BLaER1 treated with 17β-estradiol and CSF1 and Interleukin-3, amounts not matched to agents 10 nM and 100 nM (cell line): ENCODE data around the gene HEATR5B.

ENCODE experiments used
- H3K27ac ChIP-seq, 11 experiments: shearing (Covaris generic); formaldehyde crosslinking; 2 replicates each; pipeline ENCODE4 v1.8.1; 2022
- H3K27me3 ChIP-seq, 11 experiments: shearing (Covaris generic); formaldehyde crosslinking; 2 replicates each; pipeline ENCODE4 v1.8.1; 2022
- H3K36me3 ChIP-seq, 11 experiments: shearing (Covaris generic); formaldehyde crosslinking; 2 replicates each; pipeline ENCODE4 v1.8.1; 2022
- H3K4me1 ChIP-seq, 10 experiments: shearing (Covaris generic); formaldehyde crosslinking; 2 replicates each; pipeline ENCODE4 v1.8.1; 2022
- H3K4me2 ChIP-seq, 11 experiments: shearing (Covaris generic); formaldehyde crosslinking; 2 replicates each; pipeline ENCODE4 v1.8.1; 2022
- H3K4me3 ChIP-seq, 10 experiments: shearing (Covaris generic); formaldehyde crosslinking; 2 replicates each; pipeline ENCODE4 v1.8.1; 2022
- H3K9ac ChIP-seq, 11 experiments: shearing (Covaris generic); formaldehyde crosslinking; 2 replicates each; pipeline ENCODE4 v1.8.1; 2022
- H3K9me3 ChIP-seq, 11 experiments: shearing (Covaris generic); formaldehyde crosslinking; replicated peaks in 1 of 11; 2 replicates each; pipeline ENCODE4 v1.8.1; 2022
- H4K20me1 ChIP-seq, 11 experiments: shearing (Covaris generic); formaldehyde crosslinking; 2 replicates each; pipeline ENCODE4 v1.8.1; 2022
- Cebpa-rat ChIP-seq, 11 experiments: shearing (Covaris generic); IDR thresholded peaks; 2 replicates each; pipeline ENCODE4 v1.8.1; 2022

Gene HEATR5B

GRCh38 chr2:37105150-37105549, 21.0 kb upstream of the HEATR5B start:
- Histone ChIP-seq H4K20me1 (no peaks in the 10 kb centered on the region), H3K36me3 (peaks cover 66 to 100% (median 86%) of the 10 kb centered on the region in 11 experiments), H3K27ac (no peak overlapping the region), H3K4me2 (no peak overlapping the region), H3K4me3 (no peak overlapping the region), H3K9me3 (no peaks in the 10 kb centered on the region), H3K9ac (no peak overlapping the region), H3K4me1 (no peaks in the 10 kb centered on the region), H3K27me3 (no peaks in the 10 kb centered on the region)
- TF ChIP-seq Cebpa-rat (IDR thresholded peaks at IDR 0.05) = no peak

GRCh38 chr2:37104178-37104577, 20.0 kb upstream of the HEATR5B start:
- H3K4me3 ChIP-seq = no peak overlapping the region
- H3K4me1 ChIP-seq = no peaks in the 10 kb centered on the region
- no peaks in the 10 kb centered on the region for H3K27me3 ChIP-seq
- H3K9ac ChIP-seq = no peak overlapping the region
- no peaks in the 10 kb centered on the region for H3K9me3 ChIP-seq
- H3K27ac ChIP-seq = no peak overlapping the region
- no peak for TF ChIP-seq Cebpa-rat (IDR thresholded peaks at IDR 0.05)
- no peaks in the 10 kb centered on the region for H4K20me1 ChIP-seq
- H3K4me2 ChIP-seq = no peak overlapping the region
- H3K36me3 ChIP-seq = peaks cover 65 to 100% (median 86%) of the 10 kb centered on the region in 11 experiments

GRCh38 chr2:37102588-37102987, 18.4 kb upstream of the HEATR5B start:
- H3K36me3 ChIP-seq = peaks cover 62 to 99% (median 84%) of the 10 kb centered on the region in 11 experiments
- no peak overlapping the region for H3K27ac ChIP-seq
- TF ChIP-seq Cebpa-rat (IDR thresholded peaks at IDR 0.05) = no peak
- H3K4me1 ChIP-seq = no peaks in the 10 kb centered on the region
- H3K4me3 ChIP-seq = no peak overlapping the region
- no peaks in the 10 kb centered on the region for H4K20me1 ChIP-seq
- H3K9ac ChIP-seq = no peak overlapping the region
- no peak overlapping the region for H3K4me2 ChIP-seq
- no peaks in the 10 kb centered on the region for H3K27me3 ChIP-seq
- H3K9me3 ChIP-seq = no peaks in the 10 kb centered on the region

- Histone ChIP-seq H3K9ac (no peak overlapping the region), H4K20me1 (no peaks in the 10 kb centered on the region), H3K36me3 (peaks cover 61 to 99% (median 83%) of the 10 kb centered on the region in 11 experiments), H3K27ac (no peak overlapping the region), H3K9me3 (no peaks in the 10 kb centered on the region), H3K4me1 (peaks cover 0 to 5% (median 0%) of the 10 kb centered on the region in 10 experiments; a peak in 2 of 20 replicates), H3K27me3 (no peaks in the 10 kb centered on the region), H3K4me2 (no peak overlapping the region), H3K4me3 (no peak overlapping the region)
- TF ChIP-seq Cebpa-rat (IDR thresholded peaks at IDR 0.05) = no peak
Measured at GRCh38 chr2:37100054-37100453, 15.9 kb upstream of the HEATR5B start.

- H3K9me3 ChIP-seq = no peaks in the 10 kb centered on the region
- peaks cover 72 to 99% (median 87%) of the 10 kb centered on the region in 11 experiments for H3K36me3 ChIP-seq
- peaks cover 0 to 5% (median 0%) of the 10 kb centered on the region in 10 experiments; a peak in 2 of 20 replicates for H3K4me1 ChIP-seq
- no peaks in the 10 kb centered on the region for H3K27me3 ChIP-seq
- no peak overlapping the region for H3K4me3 ChIP-seq
- H3K27ac ChIP-seq = no peak overlapping the region
- H3K4me2 ChIP-seq = no peak overlapping the region
- TF ChIP-seq Cebpa-rat (IDR thresholded peaks at IDR 0.05) = no peak
- H4K20me1 ChIP-seq = no peaks in the 10 kb centered on the region
- no peak overlapping the region for H3K9ac ChIP-seq
Measured at GRCh38 chr2:37098416-37099118, 14.4 kb upstream of the HEATR5B start.

- no peak for TF ChIP-seq Cebpa-rat (IDR thresholded peaks at IDR 0.05)
- Histone ChIP-seq H3K27me3 (no peaks in the 10 kb centered on the region), H3K27ac (no peak overlapping the region), H3K9ac (no peak overlapping the region), H3K9me3 (no peaks in the 10 kb centered on the region), H3K4me3 (no peak overlapping the region), H3K4me1 (peaks cover 0 to 11% (median 5%) of the 10 kb centered on the region in 10 experiments; a peak in 17 of 20 replicates), H3K4me2 (0 out of 22 replicates have a peak overlapping the region, but pooled peaks of 1 of the 11 experiments have one; percentile 10), H4K20me1 (no peaks in the 10 kb centered on the region; a peak in 1 of 22 replicates), H3K36me3 (peaks cover 76 to 91% (median 87%) of the 10 kb centered on the region in 11 experiments)
Measured at GRCh38 chr2:37096568-37096967, 12.4 kb upstream of the HEATR5B start.

GRCh38 chr2:37091873-37092272, 7.7 kb upstream of the HEATR5B start:
- peaks cover 0 to 3% (median 0%) of the 10 kb centered on the region in 11 experiments; a peak in 2 of 22 replicates for H4K20me1 ChIP-seq
- no peak for TF ChIP-seq Cebpa-rat (IDR thresholded peaks at IDR 0.05)
- peak overlapping the region in 2 of 11 experiments; percentile 8 to 27; a peak in 3 of 22 replicates for H3K27ac ChIP-seq
- H3K27me3 ChIP-seq = no peaks in the 10 kb centered on the region
- H3K4me2 ChIP-seq = peak overlapping the region; percentile 19 to 76 (median 49); a peak in 19 of 22 replicates
- H3K4me1 ChIP-seq = peaks cover 18 to 37% (median 30%) of the 10 kb centered on the region in 10 experiments
- peaks cover 54 to 87% (median 75%) of the 10 kb centered on the region in 11 experiments for H3K36me3 ChIP-seq
- H3K9me3 ChIP-seq = no peaks in the 10 kb centered on the region
- peak overlapping the region in 4 of 11 experiments; percentile 16 to 42 (median 28); a peak in 3 of 22 replicates for H3K9ac ChIP-seq
- no peak overlapping the region for H3K4me3 ChIP-seq

GRCh38 chr2:37090019-37090477, 5.9 kb upstream of the HEATR5B start:
- Histone ChIP-seq H3K9me3 (no peaks in the 10 kb centered on the region), H3K9ac (0 out of 22 replicates have a peak overlapping the region, but pooled peaks of 1 of the 11 experiments have one; percentile 15), H3K4me1 (peaks cover 29 to 47% (median 41%) of the 10 kb centered on the region in 10 experiments), H3K36me3 (peaks cover 35 to 69% (median 56%) of the 10 kb centered on the region in 11 experiments), H3K27me3 (no peaks in the 10 kb centered on the region), H3K27ac (peak overlapping the region in 4 of 11 experiments; percentile 10 to 21 (median 12); a peak in 5 of 22 replicates), H3K4me3 (no peak overlapping the region), H4K20me1 (peaks cover 0 to 3% (median 0%) of the 10 kb centered on the region in 11 experiments; a peak in 2 of 22 replicates), H3K4me2 (peak overlapping the region; percentile 46 to 80 (median 62))
- no peak for TF ChIP-seq Cebpa-rat (IDR thresholded peaks at IDR 0.05)

- Histone ChIP-seq H3K27me3 (no peaks in the 10 kb centered on the region), H3K4me1 (peaks cover 53 to 66% (median 58%) of the 10 kb centered on the region in 10 experiments), H3K4me2 (peak overlapping the region; percentile 69 to 96 (median 90)), H3K9ac (no peak overlapping the region), H3K36me3 (peaks cover 8 to 54% (median 35%) of the 10 kb centered on the region in 11 experiments; a peak in 20 of 22 replicates), H3K9me3 (no peaks in the 10 kb centered on the region), H4K20me1 (peaks cover 0 to 3% (median 0%) of the 10 kb centered on the region in 11 experiments; a peak in 2 of 22 replicates), H3K27ac (no peak overlapping the region), H3K4me3 (peak overlapping the region in 5 of 10 experiments; percentile 76 to 92 (median 85); a peak in 5 of 20 replicates)
- TF ChIP-seq Cebpa-rat (IDR thresholded peaks at IDR 0.05) = no peak
Measured at GRCh38 chr2:37085731-37086147, 1.6 kb upstream of the HEATR5B start.
